A549 (cell line): Measurements from ENCODE around the gene DRD1.

ENCODE experiments used
- MAZ ChIP-seq: fragments of 150-350 bp; IDR thresholded peaks from 2 replicates; pipeline ENCODE4 v1.6.1; 2014; ENCODE audit warnings: antibody characterized with exemption, low read depth, low read length, borderline replicate concordance
- MYC ChIP-seq: IDR thresholded peaks from 2 replicates; pipeline ENCODE4 v1.6.1; 2012; ENCODE audit warnings: mild to moderate bottlenecking, inconsistent platforms, low read length, improper control_type of control experiment, borderline replicate concordance

GRCh38 chr5:175417384-175417783 lies 26.6 kb downstream of the DRD1 start:
- TF ChIP-seq MAZ (no peak), MYC (no peak)
